Islet precursor cell (in vitro differentiated cells): ENCODE data around the gene IRF1.

ENCODE experiments used
- DNase-seq: peaks from one replicate; pipeline ENCODE4 v3.0.0-alpha.2; 2018

The IRF1 gene

GRCh38 chr5:132435447-132435846 lies 55.1 kb downstream of the IRF1 start:
- no peak for DNase-seq

GRCh38 chr5:132434416-132435286 lies 55.9 kb downstream of the IRF1 start:
- DNase-seq = no peak

- DNase-seq = no peak
Observed at GRCh38 chr5:132433141-132433540, 57.4 kb downstream of the IRF1 start.

- peak; percentile 23 for DNase-seq
Observed at GRCh38 chr5:132431632-132432031, 58.9 kb downstream of the IRF1 start.
